HEK293 (cell line): ENCODE results near the gene CABP5.

Source experiments
- ATF2 ChIP-seq: fragments of 450-650 bp; formaldehyde crosslinking; IDR thresholded peaks from 2 replicates; pipeline ENCODE4 v1.5.1; 2016; ENCODE audit warnings: missing biosample characterization, missing genetic modification characterization, low read depth
- PATZ1 ChIP-seq: fragments of 450-650 bp; formaldehyde crosslinking; IDR thresholded peaks from 2 replicates; pipeline ENCODE4 v1.5.1; 2016; ENCODE audit warnings: missing biosample characterization, missing genetic modification characterization
- ZBTB1 ChIP-seq: fragments of 450-650 bp; formaldehyde crosslinking; IDR thresholded peaks from 2 replicates; pipeline ENCODE4 v1.5.1; 2016; ENCODE audit warnings: missing biosample characterization, missing genetic modification characterization
- ZNF266 ChIP-seq: fragments of 450-650 bp; formaldehyde crosslinking; IDR thresholded peaks from 2 replicates; pipeline ENCODE4 v1.5.1; 2016; ENCODE audit warnings: missing biosample characterization, missing genetic modification characterization, low read depth
- ZNF274 ChIP-seq, 2 experiments: fragments of 200-500 bp in 1 of 2; fragments of 450-650 bp in 1 of 2; sonication (Bioruptor generic) in 1 of 2; formaldehyde crosslinking in 1 of 2; IDR thresholded peaks; 2 replicates each; pipeline versions ENCODE4 v1.5.1 to v1.6.1; 2014 to 2016; ENCODE audit warnings: borderline replicate concordance in 1 of 2, inconsistent platforms in 1 of 2, low read length in 1 of 2, missing biosample characterization in 1 of 2, missing genetic modification characterization in 1 of 2
- ZNF341 ChIP-seq: fragments of 450-650 bp; formaldehyde crosslinking; IDR thresholded peaks from 2 replicates; pipeline ENCODE4; 2016; ENCODE audit warnings: low read depth, missing biosample characterization, missing genetic modification characterization
- ZNF530 ChIP-seq: fragments of 450-650 bp; formaldehyde crosslinking; IDR thresholded peaks from 2 replicates; pipeline ENCODE4 v1.5.1; 2016; ENCODE audit warnings: low read depth, missing biosample characterization, missing genetic modification characterization
- ZNF558 ChIP-seq: fragments of 450-650 bp; formaldehyde crosslinking; IDR thresholded peaks from 2 replicates; pipeline ENCODE4 v1.5.1; 2016; ENCODE audit warnings: missing biosample characterization, missing genetic modification characterization
- ZNF561 ChIP-seq: fragments of 450-650 bp; IDR thresholded peaks from 2 replicates; pipeline ENCODE4 v1.5.1; 2018; ENCODE audit warnings: missing biosample characterization, missing genetic modification characterization, borderline replicate concordance
- TF ChIP-seq, protein P1 (sequence below): fragments of 450-650 bp; formaldehyde crosslinking; IDR thresholded peaks from 2 replicates; pipeline ENCODE4 v1.5.1; 2016; ENCODE audit warnings: missing biosample characterization, missing genetic modification characterization

DNA sequence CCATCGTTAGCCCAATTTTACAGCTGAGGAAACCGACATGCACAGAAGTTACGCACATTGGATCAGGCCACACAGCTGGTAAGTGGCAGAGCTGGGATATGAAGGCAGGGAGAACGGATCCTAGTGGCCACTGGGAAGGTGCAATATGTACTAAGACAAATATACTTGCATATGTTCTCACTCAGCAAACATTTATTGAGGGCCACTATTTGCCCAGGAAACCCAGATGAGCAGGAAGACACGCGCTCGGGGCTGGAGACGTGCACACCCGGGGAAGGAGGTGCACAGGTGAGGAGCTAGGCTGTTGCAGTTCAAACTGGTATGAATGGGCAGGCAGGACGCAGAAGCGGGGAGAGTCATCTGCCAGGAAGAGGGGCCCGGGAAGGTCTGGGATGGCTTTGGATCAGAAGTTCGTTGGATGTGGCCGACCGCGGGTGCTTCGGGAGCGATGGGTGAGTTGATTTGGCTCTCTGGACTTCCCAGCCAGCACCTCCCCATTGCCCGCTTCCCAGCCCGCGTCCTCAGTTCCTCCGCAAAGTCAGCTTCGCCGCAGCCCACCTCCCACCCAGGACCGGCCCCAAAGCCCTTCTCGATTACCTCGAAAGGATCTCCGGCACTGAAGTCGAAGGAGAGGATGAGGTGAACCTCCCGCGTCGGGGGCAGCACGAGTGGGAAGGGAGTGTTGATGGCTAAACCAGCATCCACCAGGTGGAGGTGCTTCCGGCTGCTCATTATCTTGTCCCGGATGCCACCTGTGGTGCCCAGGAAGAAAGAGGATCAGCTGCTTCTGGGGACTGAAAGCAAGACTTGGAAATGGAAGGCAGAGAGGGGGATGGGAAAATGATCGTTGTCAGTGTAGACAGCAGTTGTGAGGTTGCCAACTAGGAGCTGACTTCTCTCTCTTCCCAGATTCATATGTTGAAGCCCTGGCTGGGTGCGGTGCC, 17.8 kb upstream of the CABP5 start:
- TF ChIP-seq, protein P1, sequence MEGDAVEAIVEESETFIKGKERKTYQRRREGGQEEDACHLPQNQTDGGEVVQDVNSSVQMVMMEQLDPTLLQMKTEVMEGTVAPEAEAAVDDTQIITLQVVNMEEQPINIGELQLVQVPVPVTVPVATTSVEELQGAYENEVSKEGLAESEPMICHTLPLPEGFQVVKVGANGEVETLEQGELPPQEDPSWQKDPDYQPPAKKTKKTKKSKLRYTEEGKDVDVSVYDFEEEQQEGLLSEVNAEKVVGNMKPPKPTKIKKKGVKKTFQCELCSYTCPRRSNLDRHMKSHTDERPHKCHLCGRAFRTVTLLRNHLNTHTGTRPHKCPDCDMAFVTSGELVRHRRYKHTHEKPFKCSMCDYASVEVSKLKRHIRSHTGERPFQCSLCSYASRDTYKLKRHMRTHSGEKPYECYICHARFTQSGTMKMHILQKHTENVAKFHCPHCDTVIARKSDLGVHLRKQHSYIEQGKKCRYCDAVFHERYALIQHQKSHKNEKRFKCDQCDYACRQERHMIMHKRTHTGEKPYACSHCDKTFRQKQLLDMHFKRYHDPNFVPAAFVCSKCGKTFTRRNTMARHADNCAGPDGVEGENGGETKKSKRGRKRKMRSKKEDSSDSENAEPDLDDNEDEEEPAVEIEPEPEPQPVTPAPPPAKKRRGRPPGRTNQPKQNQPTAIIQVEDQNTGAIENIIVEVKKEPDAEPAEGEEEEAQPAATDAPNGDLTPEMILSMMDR (tag by site-specific recombination), result no peak
- TF ChIP-seq ATF2 (tag by site-specific recombination) (no peak), ZNF341 (tag by site-specific recombination) (no peak), ZBTB1 (tag by site-specific recombination) (no peak), ZNF558 (tag by site-specific recombination) (no peak), ZNF266 (tag by site-specific recombination) (no peak), ZNF561 (no peak), PATZ1 (tag by site-specific recombination) (no peak), ZNF530 (tag by site-specific recombination) (no peak), ZNF274 (IDR thresholded peaks at IDR 0.05; ENCODE audit: low read length) (no peak), ZNF274 (tag by site-specific recombination; IDR thresholded peaks at IDR 0.05; ENCODE audit: borderline replicate concordance) (no peak)
